PC-3 (cell line): ENCODE measurements around the gene ACTG2. TPM values are rescaled to one million over a fixed set of nuclear protein-coding genes. Genes with fewer than 3 reads are reported as not detected.
"Not testable (repeated sequence)": the region's sequence is repeated elsewhere in the genome, so short reads cannot be mapped to it uniquely, and the experiment has no call there.

Experiments used
- ATAC-seq: fragments of 200-7000 bp; cut with Tn5 transposase; 2 replicates; pipeline ENCODE4 v1.9.1; 2020; ENCODE audit warnings: mild to moderate bottlenecking, moderate library complexity
- BruUV-seq: library from RNA; stranded (reverse); fragments of 400-500 nt; replicated peaks from 2 replicates; lab custom pipeline; 2021; lab: Mats Ljungman, UMichigan
- CTCF ChIA-PET: fragments of 300-600 bp; sonication (Branson Sonifier 250); formaldehyde crosslinking; loops from one replicate; lab custom pipeline; 2022; ENCODE audit warnings: antibody characterized with exemption; lab: Charles Lee
- POLR2A ChIA-PET: fragments of 300-600 bp; sonication (Branson Sonifier 250); formaldehyde crosslinking; loops from one replicate; lab custom pipeline; 2022; ENCODE audit warnings: antibody characterized with exemption; ENCODE audit not compliant: unreplicated experiment; lab: Charles Lee
- DNase-seq: peaks from one replicate; pipeline ENCODE4 v3.0.0-alpha.2; 2015
- H2AFZ ChIP-seq: fragments of 300-600 bp; sonication (generic); 2 replicates; pipeline ENCODE4 v1.6.0; 2016; ENCODE audit warnings: antibody characterized with exemption, low read length
- H3F3A ChIP-seq: fragments of 300-600 bp; sonication (generic); one replicate; pipeline ENCODE4 v1.6.0; 2017; ENCODE audit warnings: antibody characterized with exemption, low read length, control low read depth, mild to moderate bottlenecking; ENCODE audit not compliant: unreplicated experiment
- H3K27ac ChIP-seq: fragments of 300-600 bp; sonication (generic); 2 replicates; pipeline ENCODE4 v1.5.1; 2016; ENCODE audit warnings: mild to moderate bottlenecking, low read length
- H3K27me3 ChIP-seq: fragments of 300-600 bp; sonication (generic); 2 replicates; pipeline ENCODE4 v1.6.1; 2016; ENCODE audit warnings: low read length, mixed read lengths
- H3K36me3 ChIP-seq: fragments of 300-600 bp; sonication (generic); 2 replicates; pipeline ENCODE4 v1.6.1; 2016; ENCODE audit warnings: low read depth, mixed run types, low read length, mixed read lengths
- H3K4me1 ChIP-seq: fragments of 300-600 bp; sonication (generic); 2 replicates; pipeline ENCODE4 v1.5.1; 2016; ENCODE audit warnings: low read length; ENCODE audit not compliant: insufficient read depth
- H3K4me2 ChIP-seq: fragments of 300-600 bp; sonication (generic); 2 replicates; pipeline ENCODE4 v1.6.0; 2016; ENCODE audit warnings: low read length
- H3K4me3 ChIP-seq: fragments of 300-600 bp; sonication (generic); 2 replicates; pipeline ENCODE4 v1.5.1; 2016; ENCODE audit warnings: mild to moderate bottlenecking, low read length, mixed read lengths
- H3K79me2 ChIP-seq: fragments of 300-600 bp; sonication (generic); 2 replicates; pipeline ENCODE4 v1.6.1; 2017; ENCODE audit warnings: low read length, mixed read lengths
- H3K9ac ChIP-seq: fragments of 300-600 bp; sonication (generic); 2 replicates; pipeline ENCODE4 v1.6.0; 2016; ENCODE audit warnings: mild to moderate bottlenecking, low read length
- H3K9me2 ChIP-seq: fragments of 300-600 bp; sonication (generic); replicated peaks from 2 replicates; pipeline ENCODE4 v1.6.1; 2016; ENCODE audit warnings: mixed run types, low read length, mixed read lengths
- H3K9me3 ChIP-seq: fragments of 300-600 bp; sonication (generic); 2 replicates; pipeline ENCODE4 v1.6.1; 2016; ENCODE audit warnings: low read length, mixed read lengths
- H4K20me1 ChIP-seq: fragments of 300-600 bp; sonication (generic); 2 replicates; pipeline ENCODE4 v1.6.1; 2016; ENCODE audit warnings: low read length, mixed read lengths
- CTCF ChIP-seq: fragments of 300-600 bp; sonication (generic); conservative IDR thresholded peaks from 2 replicates; pipeline ENCODE4 v1.5.1; 2017; ENCODE audit warnings: antibody characterized with exemption, low read depth, mild to moderate bottlenecking, low read length
- EZH2 ChIP-seq: fragments of 300-600 bp; sonication (generic); IDR thresholded peaks from one replicate; pipeline ENCODE4 v1.6.1; 2017; ENCODE audit warnings: antibody characterized with exemption, mild to moderate bottlenecking, low read length; ENCODE audit not compliant: unreplicated experiment
- EZH2phosphoT487 ChIP-seq: fragments of 300-600 bp; sonication (generic); IDR thresholded peaks from 2 replicates; pipeline ENCODE4 v1.6.1; 2018; ENCODE audit warnings: mild to moderate bottlenecking, antibody characterized with exemption, low read length, borderline replicate concordance
- intact Hi-C: fragments of 100-400 bp; cut with micrococcal nuclease; formaldehyde crosslinking; loops from 2 replicates; pipeline ENCODE4 v1.9.0; 2023
- total RNA-seq: library from RNA; depleted of rRNA; stranded (reverse); fragments of >200 nt; gene quantifications from 2 replicates; pipeline ENCODE4 v1.2.3, GENCODE V29; 2014

ACTG2 gene
- total RNA-seq, 1 experiment from 2014 or later: 3.8 TPM

GRCh38 chr2:73938718-73939352 lies 46.0 kb downstream of the ACTG2 start:
- Histone ChIP-seq H4K20me1 (peaks cover 16% of the 10 kb centered on the region; the same call in 1 of the 2 replicates), H3K4me1 (peaks cover 23% of the 10 kb centered on the region), H2AFZ (no peak overlapping the region), H3K4me3 (no peak overlapping the region), H3F3A (no peaks in the 10 kb centered on the region), H3K9me3 (no peaks in the 10 kb centered on the region), H3K9me2 (no peaks in the 10 kb centered on the region), H3K9ac (no peak overlapping the region), H3K79me2 (peaks cover 89% of the 10 kb centered on the region), H3K27me3 (no peaks in the 10 kb centered on the region), H3K27ac (peak overlapping the region; percentile 33), H3K36me3 (peaks cover 13% of the 10 kb centered on the region), H3K4me2 (0 out of 2 replicates have a peak overlapping the region, but pooled peaks have one; percentile 21)
- no peak for TF ChIP-seq EZH2phosphoT487
- no peak for TF ChIP-seq EZH2
- POLR2A ChIA-PET: no interaction called here
- CTCF ChIA-PET: interaction anchor here (1.2 to 1.5 kb wide), 2 partner anchors 49 to 112 kb away, joined by 4 to 7 read pairs; no protein-coding TSS in a partner anchor
- ATAC-seq (peak; percentile 75), DNase-seq (peak; percentile 51)
- intact Hi-C loops: loop anchor here (5.0 kb wide), 2 partner anchors 43 to 87 kb away; partner anchors contain the start of gene TET3
- no TSS peak for BruUV-seq

GRCh38 chr2:73939419-73939818 lies 46.6 kb downstream of the ACTG2 start:
- peaks cover 23% of the 10 kb centered on the region for H3K4me1 ChIP-seq
- DNase-seq (peak; percentile 21), ATAC-seq (no peak; the same call in 1 of the 2 replicates)
- H4K20me1 ChIP-seq: peaks cover 16% of the 10 kb centered on the region; the same call in 1 of the 2 replicates
- H3K4me2 ChIP-seq: no peak overlapping the region
- peaks cover 12% of the 10 kb centered on the region for H3K36me3 ChIP-seq
- no peak overlapping the region for H3K9ac ChIP-seq
- no peak overlapping the region for H3K4me3 ChIP-seq
- no peaks in the 10 kb centered on the region for H3K9me2 ChIP-seq
- no peaks in the 10 kb centered on the region for H3F3A ChIP-seq
- H3K9me3 ChIP-seq: no peaks in the 10 kb centered on the region
- intact Hi-C loops: loop anchor here (5.0 kb wide), 2 partner anchors 43 to 87 kb away; partner anchors contain the start of gene TET3
- H2AFZ ChIP-seq: no peak overlapping the region
- H3K27me3 ChIP-seq: no peaks in the 10 kb centered on the region
- ChIA-PET POLR2A (no interaction called here), CTCF (interaction anchor here (1.2 to 1.5 kb wide), 2 partner anchors 49 to 113 kb away, joined by 4 to 7 read pairs; no protein-coding TSS in a partner anchor)
- peaks cover 89% of the 10 kb centered on the region for H3K79me2 ChIP-seq
- TF ChIP-seq EZH2 (no peak), CTCF (peak; percentile 30; the same call in 1 of the 2 replicates), EZH2phosphoT487 (no peak)
- peak overlapping the region; percentile 33; the same call in 1 of the 2 replicates for H3K27ac ChIP-seq
- no TSS peak for BruUV-seq

- DNase-seq, H3K27ac ChIP-seq, CTCF ChIA-PET: not testable (repeated sequence)
Observed at GRCh38 chr2:73940066-73940465, 47.3 kb downstream of the ACTG2 start.

More at GRCh38 chr2:73940066-73940465, 47.3 kb downstream of the ACTG2 start:
- H3K9me3 ChIP-seq, H3K9me2 ChIP-seq, H3K4me2 ChIP-seq, H2AFZ ChIP-seq, H3K4me3 ChIP-seq, POLR2A ChIA-PET, H3F3A ChIP-seq, ATAC-seq, H3K9ac ChIP-seq, H3K27me3 ChIP-seq, BruUV-seq, intact Hi-C loops: not testable (repeated sequence)
- Histone ChIP-seq H3K4me1 (peaks cover 22% of the 10 kb centered on the region), H3K36me3 (peaks cover 18% of the 10 kb centered on the region), H3K79me2 (peaks cover 94% of the 10 kb centered on the region), H4K20me1 (peaks cover 16% of the 10 kb centered on the region; the same call in 1 of the 2 replicates)
